CD4-positive, alpha-beta T cell treated with Interleukin-10 for 1 hour (primary cell): Measurements from ENCODE around the gene WNT6.

ENCODE experiments used
- DNase-seq: peaks from one replicate; pipeline ENCODE4 v3.0.0-alpha.2; 2020

The WNT6 gene

GRCh38 chr2:218859556-218859987 lies at the start of gene WNT6:
Gene WNT6, plus strand, starts transcription at chr2:218859805. Its CDS starts 233 bp downstream, at chr2:218860038.
- peak; percentile 9 for DNase-seq

DNA sequence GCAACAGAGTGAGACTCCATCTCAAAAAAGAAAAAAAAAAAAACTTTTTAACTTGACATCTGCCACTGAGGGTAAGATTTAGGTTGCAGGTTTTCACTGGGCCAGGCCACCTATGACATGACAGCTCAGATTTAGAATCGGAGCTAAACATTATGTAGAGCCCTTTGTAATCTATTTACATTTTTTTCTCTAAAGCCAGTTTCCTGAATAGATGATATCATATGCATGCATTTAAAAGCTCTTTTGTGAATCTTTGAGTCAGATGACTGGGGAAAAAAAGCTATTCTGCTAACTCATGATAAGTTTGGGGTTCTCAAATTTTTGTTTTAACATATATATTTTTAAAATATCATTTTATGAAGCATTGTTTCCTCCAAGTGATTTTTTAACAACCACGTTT lies 49.3 kb upstream of the WNT6 start:
- no peak for DNase-seq

DNA sequence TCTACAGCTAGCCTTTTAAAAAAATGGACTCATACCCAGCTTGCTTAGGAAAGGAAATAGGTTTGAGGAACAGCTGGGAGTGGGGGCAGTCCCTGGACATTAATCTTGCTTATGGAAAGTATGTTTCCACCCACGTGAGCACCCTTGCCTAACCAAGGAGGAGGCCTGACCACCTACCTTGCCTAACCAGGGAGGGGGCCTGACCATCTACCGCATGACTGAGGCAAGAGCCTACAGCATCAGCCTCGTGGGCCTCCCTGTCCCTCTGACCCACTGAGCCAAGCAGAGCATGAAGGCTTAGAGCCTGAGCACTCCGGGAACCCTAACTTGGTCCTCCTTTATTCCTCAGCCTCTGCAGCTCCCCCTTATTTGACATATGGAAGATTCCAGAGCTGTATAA lies 48.2 kb upstream of the WNT6 start:
- no peak for DNase-seq

GRCh38 chr2:218812096-218812815 lies 47.3 kb upstream of the WNT6 start:
- no peak for DNase-seq

DNA sequence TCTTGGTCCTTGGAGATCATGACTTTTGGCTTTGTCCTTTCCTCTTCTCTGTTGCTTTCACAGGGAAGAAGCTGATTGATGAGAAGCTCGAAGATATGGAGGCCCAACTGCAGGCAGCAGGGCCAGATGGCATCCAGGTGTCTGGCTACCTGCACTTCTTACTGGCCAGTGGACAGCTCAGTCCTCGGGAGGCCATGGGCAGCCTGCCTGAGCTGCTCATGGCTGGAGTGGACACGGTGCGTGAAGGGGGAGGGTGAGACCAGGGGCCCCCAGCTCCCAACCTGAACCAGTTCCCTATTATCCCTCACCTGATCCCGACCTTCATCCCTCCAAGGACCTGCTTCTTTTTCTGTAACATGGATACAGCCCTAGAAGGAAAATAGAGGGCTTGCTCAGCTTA lies 46.7 kb upstream of the WNT6 start:
- DNase-seq: no peak

- no peak for DNase-seq
Measured at GRCh38 chr2:218813771-218814460, 45.7 kb upstream of the WNT6 start.

- DNase-seq: no peak
Measured at GRCh38 chr2:218814540-218815243, 44.9 kb upstream of the WNT6 start.

DNA sequence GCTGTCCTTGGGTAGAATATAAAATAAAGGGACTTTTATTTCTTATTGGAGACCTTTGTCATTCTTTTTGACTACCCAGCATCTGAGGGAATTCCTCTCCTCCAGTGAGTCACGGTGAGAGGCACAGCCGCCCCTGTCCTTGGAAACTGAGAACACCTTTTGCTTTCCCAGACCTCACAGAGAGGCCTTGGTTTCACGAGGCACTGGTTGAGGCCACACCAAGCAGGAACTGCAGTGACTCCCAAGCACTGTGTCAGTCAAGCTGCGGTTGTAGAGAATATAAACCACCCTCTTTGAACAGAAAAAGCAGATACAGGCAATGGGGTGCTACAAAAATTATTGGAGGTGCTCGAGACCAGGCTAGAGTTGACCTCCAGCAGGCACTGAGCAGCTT lies 44.4 kb upstream of the WNT6 start:
- no peak for DNase-seq

DNA sequence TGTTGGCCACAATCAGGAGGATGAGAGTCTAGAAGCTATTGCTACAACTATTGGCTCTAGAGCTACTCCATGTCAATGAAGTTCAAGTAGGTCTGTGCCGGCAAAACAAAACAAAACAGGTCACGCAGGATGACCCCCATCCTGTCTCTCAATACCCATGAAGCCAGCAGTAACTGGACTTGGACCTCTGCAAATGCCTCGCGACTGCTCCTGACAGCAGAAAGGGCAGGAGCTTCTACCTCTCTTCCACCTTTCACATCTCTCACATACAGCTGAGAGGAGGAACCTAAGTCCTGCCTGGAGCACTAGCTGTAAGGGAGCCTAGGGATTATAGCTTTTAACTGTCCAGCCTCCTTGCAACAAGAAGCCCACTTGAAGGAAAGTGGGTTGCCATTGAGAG lies 44.0 kb upstream of the WNT6 start:
- no peak for DNase-seq

- no peak for DNase-seq
Measured at GRCh38 chr2:218816561-218817011, 43.0 kb upstream of the WNT6 start.

- DNase-seq: no peak
Measured at GRCh38 chr2:218819093-218819492, 40.5 kb upstream of the WNT6 start.

GRCh38 chr2:218820746-218821369 lies 38.7 kb upstream of the WNT6 start:
- DNase-seq: no peak

- DNase-seq: no peak
Measured at GRCh38 chr2:218821605-218822211, 37.9 kb upstream of the WNT6 start.

GRCh38 chr2:218822622-218823021 lies 37.0 kb upstream of the WNT6 start:
- no peak for DNase-seq

DNA sequence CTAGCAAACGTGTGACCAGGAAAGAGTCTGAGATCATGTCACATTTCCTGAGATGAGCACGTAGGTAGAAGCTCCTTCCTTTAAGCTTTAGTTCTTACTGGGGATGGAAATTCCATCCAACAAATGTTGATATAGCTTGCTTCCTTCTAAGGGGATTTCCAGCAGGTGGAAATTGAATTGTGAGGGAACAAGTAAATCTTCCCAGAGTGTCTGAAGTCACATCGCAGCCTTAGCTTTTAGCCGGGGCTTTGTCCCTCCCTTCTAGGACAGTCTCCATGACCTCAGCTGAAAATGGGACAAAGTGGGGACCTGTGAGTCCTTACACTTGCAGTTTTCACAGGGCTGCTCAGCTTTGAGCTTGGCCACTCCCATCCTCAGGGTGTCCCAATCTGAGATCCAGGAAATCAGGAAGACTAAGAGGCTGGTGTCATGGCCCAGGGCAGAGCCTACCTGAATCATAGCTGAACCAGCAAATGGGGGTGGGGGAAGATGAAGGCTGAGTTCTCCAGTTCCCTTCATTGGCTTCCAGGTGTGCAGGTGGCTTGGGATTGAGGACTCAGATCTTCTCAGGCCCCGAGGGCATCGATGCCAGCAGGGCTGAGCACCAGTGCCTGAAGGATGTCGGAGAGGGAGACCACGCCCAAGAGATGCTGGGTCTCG lies 36.3 kb upstream of the WNT6 start:
- DNase-seq: no peak

DNA sequence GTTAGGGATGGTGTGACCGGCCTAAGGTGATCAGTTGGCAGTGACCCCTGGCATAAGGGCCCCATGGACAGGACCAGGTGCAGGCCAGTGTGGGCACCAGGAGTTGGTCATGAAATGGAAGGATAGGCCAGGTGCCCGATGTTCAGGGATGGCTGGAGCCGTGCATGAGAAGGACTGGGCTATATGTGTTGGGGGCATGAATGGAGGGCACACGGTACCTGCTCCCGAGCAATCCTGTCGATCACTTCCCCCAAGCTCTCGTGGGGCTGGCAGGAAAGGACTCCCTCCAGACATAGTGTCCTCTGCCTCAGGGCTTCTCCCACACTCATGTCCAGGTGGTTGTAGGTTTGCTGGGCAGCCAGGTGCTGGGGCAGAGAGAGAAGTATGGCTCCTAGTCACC lies 35.6 kb upstream of the WNT6 start:
- no peak for DNase-seq

GRCh38 chr2:218826791-218827190 lies 32.8 kb upstream of the WNT6 start:
- no peak for DNase-seq

DNA sequence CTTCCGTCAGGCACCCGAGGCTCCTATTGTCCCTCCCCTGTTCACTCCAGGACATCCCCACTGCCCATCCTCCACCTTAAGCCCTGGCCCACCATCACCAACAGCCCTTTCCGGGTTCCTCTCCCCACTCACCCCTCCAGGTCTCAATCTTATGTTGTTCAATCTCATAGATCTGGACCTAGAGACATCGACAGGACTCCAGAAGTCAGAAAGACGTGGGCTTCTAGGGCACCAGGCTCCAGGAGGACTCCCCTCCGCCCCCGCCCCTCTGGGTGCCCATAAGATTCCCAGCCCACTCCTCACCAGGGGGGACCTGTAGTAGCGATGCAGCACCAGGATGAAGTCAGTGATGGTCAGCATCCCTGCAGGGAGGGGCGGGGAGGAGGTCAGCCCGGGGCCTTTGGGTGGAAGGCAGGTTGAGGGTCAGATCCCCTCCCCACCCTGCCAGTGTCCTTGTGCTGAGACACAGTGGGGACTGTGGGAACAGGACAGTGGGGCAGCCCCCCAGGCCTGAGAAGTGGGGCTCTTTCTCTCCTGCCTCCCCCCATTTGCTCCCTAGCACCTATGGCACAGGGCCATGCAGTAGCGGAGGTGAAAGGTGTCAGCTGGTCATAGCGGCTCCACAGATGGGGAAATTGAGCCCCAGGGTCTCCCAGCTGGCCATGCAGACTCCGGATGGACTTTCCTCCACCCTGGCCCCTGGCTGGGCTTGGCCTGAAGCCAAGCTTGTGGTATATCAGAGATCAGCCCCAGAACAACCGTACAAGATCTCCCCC lies 31.7 kb upstream of the WNT6 start:
- DNase-seq: no peak

DNA sequence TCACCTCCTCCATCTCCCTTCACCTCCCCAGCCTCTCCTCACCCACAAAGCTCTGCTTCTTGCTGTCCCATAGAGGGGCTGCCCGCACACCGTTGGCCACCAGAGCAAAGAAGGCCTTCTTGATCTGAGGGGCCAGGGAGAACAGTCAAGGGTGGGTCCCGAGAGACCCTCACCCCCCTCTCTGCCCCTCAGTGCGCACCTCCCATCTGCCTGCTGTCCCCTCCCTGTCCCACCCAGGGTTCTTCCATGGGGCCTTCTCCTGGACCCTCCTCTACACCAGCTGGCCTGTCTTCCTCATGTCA lies 31.2 kb upstream of the WNT6 start:
- DNase-seq: no peak

DNA sequence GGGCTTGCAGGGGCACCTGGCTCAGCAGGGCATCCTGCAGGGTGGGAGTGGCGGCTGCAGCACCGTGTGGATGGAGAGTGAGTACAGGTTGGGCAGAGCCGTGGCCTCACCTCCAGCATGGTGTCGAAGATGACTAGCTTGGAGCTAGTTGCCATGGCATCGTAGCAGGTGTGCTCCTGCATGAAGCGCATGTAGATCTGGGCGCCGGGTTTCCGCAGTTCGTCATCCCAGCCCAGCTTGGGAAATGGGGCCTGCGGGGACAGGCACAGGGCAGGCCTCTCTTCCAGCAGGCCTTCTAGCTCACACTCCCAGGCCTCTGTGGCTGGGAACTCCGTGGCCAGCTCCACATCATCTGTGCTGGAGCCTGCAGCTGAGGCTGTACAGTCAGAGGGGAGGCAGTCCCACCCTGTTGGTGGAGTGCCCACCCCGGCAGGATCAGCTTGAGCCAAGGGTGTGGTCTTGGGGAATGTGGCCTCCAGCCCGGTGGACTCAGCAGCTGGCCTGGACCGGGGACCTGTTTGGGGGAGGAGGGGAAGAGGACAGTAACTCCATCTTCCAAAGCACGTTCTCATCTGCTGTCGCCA lies 29.6 kb upstream of the WNT6 start:
- DNase-seq: no peak

DNA sequence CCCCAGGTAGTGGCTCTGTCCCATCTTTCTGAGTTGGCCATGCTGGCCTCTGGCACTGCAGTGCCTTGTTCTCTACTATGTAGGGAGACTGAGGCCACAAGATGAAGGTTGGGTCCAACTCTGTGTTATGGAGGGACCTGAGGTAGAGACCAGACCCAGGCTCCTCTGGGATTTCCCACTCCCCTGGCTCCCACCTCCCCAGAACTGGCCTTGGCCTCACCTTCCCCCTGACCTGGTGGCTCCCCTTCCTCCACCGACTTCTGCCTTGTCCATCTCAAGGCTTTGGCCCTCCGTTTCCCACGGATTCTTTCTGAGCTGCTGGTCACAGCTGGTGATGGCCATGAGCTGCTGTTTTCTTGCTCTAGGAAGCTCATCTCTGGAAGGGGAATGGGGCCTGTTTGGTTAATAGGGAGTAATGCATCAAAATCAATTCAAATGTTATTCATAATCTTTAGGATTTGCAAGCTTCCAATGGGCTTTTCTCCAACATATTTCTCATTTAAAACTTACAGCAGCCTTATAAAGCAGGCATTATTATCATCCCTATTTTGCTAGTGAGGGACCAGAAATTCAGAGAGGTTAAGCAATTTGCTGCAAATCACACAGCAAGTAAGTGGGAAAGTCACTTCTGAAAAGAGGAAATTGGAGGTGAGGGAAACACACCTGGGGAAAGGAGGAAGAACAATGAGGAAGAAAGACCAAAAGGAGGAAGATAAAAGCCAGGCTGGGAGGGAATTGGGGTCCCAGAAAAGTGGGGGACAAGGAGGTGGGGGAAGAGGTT lies 28.9 kb upstream of the WNT6 start:
- DNase-seq: no peak
